GM18909 (cell line): ENCODE results near the gene BCL2L12.

Experiments used
- ATAC-seq: cut with Tn5 transposase; IDR thresholded peaks from one replicate; pipeline ENCODE4 v1.9.1; 2021; ENCODE audit warnings: mild to moderate bottlenecking; ENCODE audit not compliant: unreplicated experiment, poor library complexity

BCL2L12 gene

GRCh38 chr19:49682274-49682673 is 16.5 kb downstream of the BCL2L12 start:
- ATAC-seq = no peak

GRCh38 chr19:49683814-49684250 is 18.1 kb downstream of the BCL2L12 start:
- ATAC-seq = no peak

- ATAC-seq = no peak
These were observed 18.7 kb downstream of the BCL2L12 start for GRCh38 chr19:49684251-49684982.

DNA sequence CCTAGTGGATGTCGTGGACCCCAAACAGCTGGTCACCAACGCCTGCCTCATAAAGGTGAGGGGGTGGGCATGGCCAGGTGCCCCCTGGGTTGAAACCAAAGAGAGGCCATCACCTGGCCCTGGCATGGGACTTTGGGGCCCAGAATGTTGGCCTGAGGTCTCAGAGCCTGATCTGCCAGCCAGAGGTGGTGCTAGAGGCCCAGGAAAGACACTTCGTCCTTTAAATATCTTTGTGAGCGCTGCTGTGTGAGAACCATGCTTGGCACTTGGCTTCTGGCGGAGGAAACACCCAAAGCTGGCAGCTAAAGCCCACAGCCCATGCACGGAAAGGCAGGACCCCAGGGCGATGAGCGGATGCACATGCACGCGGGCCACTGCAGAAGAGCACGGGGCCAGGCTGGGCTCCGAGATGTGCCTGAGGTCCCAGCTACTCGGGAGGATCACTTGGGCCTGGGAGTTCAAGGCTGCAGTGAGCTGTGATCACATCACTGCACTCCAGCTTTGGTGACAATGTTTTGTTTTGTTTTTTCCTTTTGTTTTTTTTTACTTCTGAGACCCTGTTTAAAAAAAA is 19.3 kb downstream of the BCL2L12 start:
- ATAC-seq = no peak

DNA sequence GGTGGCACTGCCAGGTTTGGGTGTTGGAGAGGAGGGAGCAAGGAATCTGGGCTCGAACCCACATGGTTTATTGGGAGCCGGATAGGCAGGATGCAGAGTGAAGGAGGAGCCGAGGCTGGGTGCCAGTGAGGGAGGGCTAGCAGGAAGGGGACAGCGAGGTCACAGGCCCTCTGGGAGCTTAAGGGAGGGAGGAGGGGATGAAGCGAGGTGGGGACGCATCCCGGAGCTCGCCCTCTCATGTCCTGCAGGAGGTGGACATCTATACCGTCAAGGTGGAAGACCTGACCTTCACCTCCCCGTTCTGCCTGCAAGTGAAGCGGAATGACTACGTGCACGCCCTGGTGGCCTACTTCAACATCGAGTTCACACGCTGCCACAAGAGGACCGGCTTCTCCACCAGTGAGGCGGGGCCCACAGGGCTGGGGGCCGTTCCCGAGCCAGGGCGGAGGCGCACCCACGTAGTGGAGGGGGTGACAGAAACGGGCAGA is 20.2 kb downstream of the BCL2L12 start:
- ATAC-seq = no peak

GRCh38 chr19:49686503-49687088 is 20.9 kb downstream of the BCL2L12 start:
- no peak for ATAC-seq

DNA sequence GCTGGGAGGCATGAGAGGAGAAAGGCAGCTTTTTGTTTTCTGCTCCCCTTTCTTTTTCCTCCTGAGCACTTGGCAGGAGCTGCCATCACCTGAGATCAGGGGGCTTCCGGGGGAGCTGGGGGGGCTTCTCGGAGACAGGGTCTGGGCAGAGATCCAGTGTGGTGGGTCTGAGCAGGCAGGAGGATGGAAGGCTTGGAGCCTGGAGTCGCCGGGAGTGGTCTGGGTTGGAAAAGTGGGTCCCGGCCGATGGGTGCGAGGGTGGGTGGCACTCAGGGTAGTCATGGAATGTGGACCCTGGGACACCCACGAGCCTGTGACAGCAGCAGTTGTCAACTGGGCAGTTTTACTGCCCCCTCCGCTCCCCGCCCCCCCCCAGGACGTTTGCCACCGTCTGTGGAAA is 21.4 kb downstream of the BCL2L12 start:
- no peak for ATAC-seq

DNA sequence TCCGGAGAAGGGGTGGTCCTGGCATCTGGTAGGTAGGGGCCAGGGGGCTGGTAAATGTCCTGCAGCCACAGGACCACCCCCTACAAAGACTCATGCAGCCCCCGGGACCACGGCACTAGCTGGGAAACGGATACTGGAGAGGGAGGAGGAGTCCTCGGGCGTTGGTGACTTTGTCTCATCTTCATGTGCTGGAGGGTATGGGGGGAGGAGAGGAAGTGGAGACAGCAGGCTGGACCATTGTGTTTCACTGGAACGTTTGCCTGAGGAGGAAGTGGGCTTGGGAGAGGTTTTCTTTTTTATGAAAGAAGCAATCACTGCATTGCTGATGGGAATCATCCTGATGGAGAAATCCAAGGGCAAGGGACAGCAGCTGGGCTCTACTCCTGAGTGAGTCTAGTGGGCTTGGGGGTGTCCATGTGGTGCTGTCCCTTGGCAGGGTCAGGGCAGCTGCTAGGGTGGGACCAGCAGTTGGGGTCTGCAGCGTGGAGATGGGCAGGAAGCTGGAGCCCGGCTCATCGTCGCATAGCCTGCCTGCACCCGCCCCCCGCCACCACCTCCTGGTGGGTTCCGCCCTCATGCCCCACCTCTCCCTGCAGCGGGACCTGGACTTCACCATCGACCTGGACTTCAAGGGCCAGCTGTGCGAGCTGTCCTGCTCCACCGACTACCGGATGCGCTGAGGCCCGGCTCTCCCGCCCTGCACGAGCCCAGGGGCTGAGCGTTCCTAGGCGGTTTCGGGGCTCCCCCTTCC is 22.0 kb downstream of the BCL2L12 start:
- ATAC-seq = no peak

GRCh38 chr19:49688531-49689132 is 22.9 kb downstream of the BCL2L12 start:
- ATAC-seq = no peak

DNA sequence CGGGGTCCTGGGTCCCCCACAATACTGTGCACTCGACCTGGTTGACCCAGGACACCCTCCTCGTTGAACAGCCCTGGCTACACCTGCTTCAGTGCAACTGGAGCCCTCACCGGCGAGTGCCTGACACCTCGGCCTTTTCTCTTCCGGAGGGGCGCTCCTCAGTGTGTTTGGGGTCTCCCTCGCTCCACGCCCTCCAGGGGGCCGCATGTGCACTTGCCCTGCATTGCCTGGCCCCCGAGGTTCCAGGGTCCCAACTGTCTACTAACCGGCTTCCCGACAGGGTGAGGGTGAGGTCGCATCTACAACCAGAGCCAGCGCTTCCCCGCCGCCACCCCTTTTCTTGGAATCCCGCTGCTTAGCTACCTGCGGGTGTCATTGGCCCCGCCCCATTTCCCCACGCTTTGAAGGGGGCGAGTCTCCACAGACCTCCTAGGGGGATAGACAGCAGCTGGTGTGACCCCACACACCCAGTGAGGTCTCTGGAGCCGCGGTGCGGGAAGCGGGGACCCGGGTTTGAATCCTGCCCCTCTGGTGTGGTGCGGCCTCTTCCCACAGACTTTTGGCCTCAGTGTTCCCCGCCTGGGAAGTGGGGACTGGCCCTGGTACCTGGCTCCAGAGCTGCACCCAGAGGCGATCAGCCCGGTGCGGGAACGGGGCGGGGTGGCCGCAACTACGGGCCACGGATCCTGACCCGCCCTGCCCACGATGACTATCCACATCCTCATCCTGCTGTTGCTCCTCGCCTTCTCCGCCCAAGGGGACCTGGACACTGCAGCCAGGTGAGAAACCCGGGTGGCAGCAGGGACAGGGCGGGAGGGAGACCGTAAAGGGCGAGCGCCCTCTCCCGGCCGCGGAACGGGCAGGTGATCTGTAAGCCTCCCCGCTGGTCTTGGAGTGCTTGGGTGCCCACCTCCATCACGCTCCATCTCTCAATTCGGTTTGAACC is 23.7 kb downstream of the BCL2L12 start, which contains the start of gene ADM5:
TSS of gene ADM5 (plus strand) at position 462 of the 946 bp plus-strand sequence. CDS start at position 706, 244 bp downstream.
- no peak for ATAC-seq

GRCh38 chr19:49690079-49690655 is 24.4 kb downstream of the BCL2L12 start:
- no peak for ATAC-seq

- ATAC-seq = no peak
These were observed 25.0 kb downstream of the BCL2L12 start, which contains the start of gene CPT1C for GRCh38 chr19:49690656-49691242. Gene CPT1C, plus strand, starts transcription at chr19:49691116. Its CDS starts 1,137 bp downstream, at chr19:49692253.

GRCh38 chr19:49691243-49692146 is 25.8 kb downstream of the BCL2L12 start:
- no peak for ATAC-seq

DNA sequence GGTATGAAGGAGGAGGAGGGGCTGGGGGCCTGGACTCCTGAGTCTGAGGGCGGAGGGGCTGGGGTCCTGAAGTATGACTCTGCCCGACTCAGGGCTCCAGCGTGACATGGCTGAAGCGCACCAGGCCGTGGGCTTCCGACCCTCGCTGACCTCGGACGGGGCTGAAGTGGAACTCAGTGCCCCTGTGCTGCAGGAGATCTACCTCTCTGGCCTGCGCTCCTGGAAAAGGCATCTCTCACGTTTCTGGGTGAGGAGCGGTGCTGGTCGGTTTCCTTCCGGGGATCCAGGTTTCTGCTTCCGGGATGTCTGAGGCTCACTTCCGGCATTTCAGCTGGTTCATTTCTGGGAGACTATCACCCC is 26.4 kb downstream of the BCL2L12 start:
- no peak for ATAC-seq

- ATAC-seq = no peak
These were observed 30.4 kb downstream of the BCL2L12 start for GRCh38 chr19:49696115-49696514.

GRCh38 chr19:49696865-49697264 is 31.1 kb downstream of the BCL2L12 start:
- no peak for ATAC-seq

- no peak for ATAC-seq
These were observed 33.6 kb downstream of the BCL2L12 start for GRCh38 chr19:49699364-49699763.
